Sigmoid colon (tissue), 7 donors: ENCODE measurements around the gene LARP6. TPM values are rescaled to one million over a fixed set of nuclear protein-coding genes. Genes with fewer than 3 reads are reported as not detected.

Experiments used
- DNase-seq: peaks from one replicate; pipeline ENCODE4 v3.0.0-alpha.2; 2019
- H3K27ac ChIP-seq, 4 donors: fragments of 200-600 bp; sonication (generic); one replicate each; pipeline ENCODE4 v1.5.1; 2016 to 2019; ENCODE audit warnings: mild to moderate bottlenecking in 1 of 4
- H3K27me3 ChIP-seq, 3 donors: fragments of 200-600 bp; sonication (generic); one replicate each; pipeline ENCODE4 v1.5.1; 2019; ENCODE audit warnings: mild to moderate bottlenecking in 1 of 3
- H3K36me3 ChIP-seq, 4 donors: fragments of 200-600 bp; sonication (generic); one replicate each; pipeline ENCODE4 v1.5.1; 2016 to 2019
- H3K4me1 ChIP-seq, 4 donors: fragments of 200-600 bp; sonication (generic); one replicate each; pipeline ENCODE4 v1.5.1; 2017 to 2019
- H3K4me3 ChIP-seq, 4 donors: fragments of 200-600 bp; sonication (generic); one replicate each; pipeline ENCODE4 v1.5.1; 2017 to 2019; ENCODE audit warnings: mild to moderate bottlenecking in 2 of 4, moderate library complexity in 1 of 4
- H3K9me3 ChIP-seq, 4 donors: fragments of 200-600 bp in 3 of 4; sonication (generic) in 3 of 4; one replicate each; pipeline versions ENCODE4 v1.5.1 to v1.6.1; 2013 to 2019
- CTCF ChIP-seq, 4 experiments: fragments of 450-650 bp in 3 of 4; fragments of 200-600 bp in 1 of 4; IDR thresholded peaks; one replicate each; pipeline ENCODE4 v1.5.1; 2016 to 2019; ENCODE audit warnings: antibody characterized with exemption in 4 of 4, mild to moderate bottlenecking in 3 of 4, moderate library complexity in 2 of 4
- EP300 ChIP-seq, 4 donors: sonication (generic); formaldehyde crosslinking; IDR thresholded peaks; one replicate each; pipeline ENCODE4 v1.6.1; 2017; ENCODE audit warnings: antibody characterized with exemption in 4 of 4
- POLR2A ChIP-seq, 2 donors: fragments of 450-650 bp; IDR thresholded peaks; one replicate each; pipeline ENCODE4 v1.6.1; 2016; ENCODE audit warnings: antibody characterized with exemption in 2 of 2, mild to moderate bottlenecking in 2 of 2, moderate library complexity in 2 of 2
- POLR2AphosphoS5 ChIP-seq, 4 donors: sonication (generic); formaldehyde crosslinking; IDR thresholded peaks; one replicate each; pipeline ENCODE4 v1.6.1; 2017; ENCODE audit warnings: antibody characterized with exemption in 4 of 4
- WGBS, 2 donors: extraction: QIAGEN DNeasy Blood & Tissue Kit; methylation state at CpG; one replicate each; pipeline ENCODE4 v1.1.7; 2013; 5-methylcytosine and 5-hydroxymethylcytosine counted together
- intact Hi-C: fragments of 100-400 bp; cut with DNase I; formaldehyde crosslinking; loops from one replicate; pipeline ENCODE4 v1.15.1; 2023
- polyA plus RNA-seq, 3 donors: library from polyadenylated mRNA; stranded (reverse); fragments of 200-250 nt; gene quantifications; one replicate each; pipeline ENCODE4 v1.2.3, GENCODE V29; 2013
- total RNA-seq, 4 donors: library from RNA; depleted of rRNA; stranded (reverse); fragments of >200 nt; gene quantifications; one replicate each; pipeline ENCODE4 v1.1.0, GENCODE V29; 2016
- donor health status: healthy with polysubstance abuse.
- donor health status: Bipolar disorder and iron deficiency.
- donor health status: healthy.

Gene LARP6
- total and polyA plus RNA-seq, 7 donors, result 1.2 to 26.6 (median 13.7) TPM

- Histone ChIP-seq H3K4me1 (peaks cover 0 to 30% (median 10%) of the 10 kb centered on the region in 4 donors), H3K36me3 (no peaks in the 10 kb centered on the region), H3K27me3 (no peaks in the 10 kb centered on the region), H3K4me3 (no peak overlapping the region), H3K9me3 (no peaks in the 10 kb centered on the region), H3K27ac (peak overlapping the region in 1 of 4 donors; percentile 21)
- WGBS, 2 donors, result 81 to 92% methylated on average over 3 of the region's 3 CpGs
- intact Hi-C loops, result no loop called here
- DNase-seq, result no peak
- TF ChIP-seq POLR2A (IDR thresholded peaks at IDR 0.05) (no peak), POLR2AphosphoS5 (IDR thresholded peaks at IDR 0.05) (no peak), CTCF (IDR thresholded peaks at IDR 0.05) (no peak), EP300 (IDR thresholded peaks at IDR 0.05) (no peak)
Observed at GRCh38 chr15:70869346-70869745, 15.4 kb upstream of the LARP6 start.

DNA sequence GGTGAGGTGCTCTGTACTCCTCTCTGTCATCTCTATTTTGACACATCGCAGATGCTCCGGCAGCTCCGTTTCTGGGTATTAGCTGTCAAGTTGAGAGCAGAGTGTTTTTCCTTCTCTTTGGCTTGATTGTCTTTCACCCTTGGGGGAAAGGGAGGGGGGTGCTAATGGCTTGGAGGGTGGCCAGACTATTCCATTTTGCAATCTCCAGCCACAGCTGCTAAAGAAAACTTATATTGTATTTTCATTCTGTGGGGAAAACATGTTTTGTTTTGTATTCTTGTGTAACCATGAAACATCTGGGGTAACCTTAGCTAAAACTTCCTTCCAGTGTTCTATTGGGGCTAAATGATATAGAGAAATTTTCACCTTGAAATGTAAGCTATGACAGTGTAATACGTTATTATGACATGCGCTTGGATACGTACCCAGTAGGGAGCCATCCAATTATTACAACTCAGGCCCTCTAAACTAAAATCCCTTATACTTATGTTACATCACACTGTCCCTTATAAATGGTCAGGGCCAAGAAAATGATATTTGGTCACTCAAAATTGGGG lies 14.0 kb upstream of the LARP6 start:
- Histone ChIP-seq H3K4me1 (peaks cover 0 to 30% (median 10%) of the 10 kb centered on the region in 4 donors), H3K4me3 (no peak overlapping the region), H3K36me3 (no peaks in the 10 kb centered on the region), H3K27ac (peak overlapping the region; percentile 36 to 59 (median 56)), H3K9me3 (no peaks in the 10 kb centered on the region), H3K27me3 (no peaks in the 10 kb centered on the region)
- TF ChIP-seq EP300 (IDR thresholded peaks at IDR 0.05) (no peak), POLR2AphosphoS5 (IDR thresholded peaks at IDR 0.05) (peak in 3 of 4 donors; percentile 23 to 49 (median 47)), POLR2A (IDR thresholded peaks at IDR 0.05) (no peak), CTCF (IDR thresholded peaks at IDR 0.05) (no peak)
- DNase-seq, result peak; percentile 82
- WGBS, 2 donors, result 80 to 85% methylated on average over 6 of the region's 6 CpGs
- intact Hi-C loops, result no loop called here

DNA sequence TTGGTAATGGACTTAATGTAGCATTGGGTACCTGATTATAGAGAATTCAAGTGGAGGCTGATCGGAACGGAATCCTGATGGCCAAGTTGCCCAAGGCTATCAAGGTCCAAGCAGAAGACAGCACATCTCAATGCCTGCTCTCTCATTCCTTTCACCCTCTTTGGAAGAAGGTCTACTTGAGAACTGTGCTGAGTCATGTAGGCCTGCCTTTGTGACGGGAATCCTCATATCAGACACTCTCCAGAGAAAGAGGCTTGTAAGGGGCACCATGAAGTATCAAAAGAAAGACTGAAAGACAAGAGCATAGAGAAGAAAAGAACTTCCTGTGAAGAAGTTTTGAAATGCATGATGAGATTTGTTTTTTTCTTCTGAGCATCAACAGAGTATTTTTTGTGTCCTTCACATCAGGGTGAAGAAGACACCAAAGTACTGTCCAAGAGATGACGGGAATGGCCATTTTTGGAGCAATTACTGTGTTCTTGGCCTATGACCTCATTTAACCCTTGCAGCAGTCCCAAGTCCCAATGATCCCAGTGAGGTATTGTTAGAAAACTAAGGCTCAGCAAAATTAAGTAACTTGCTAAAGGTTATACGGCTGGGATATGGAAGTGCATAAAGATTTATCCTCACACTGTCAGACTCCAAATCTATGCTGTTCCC lies 13.2 kb upstream of the LARP6 start:
- TF ChIP-seq POLR2A (IDR thresholded peaks at IDR 0.05), result no peak
- WGBS, 2 donors, result 88 to 92% methylated on average over 5 of the region's 5 CpGs
- H3K27me3 ChIP-seq, result no peaks in the 10 kb centered on the region
- H3K27ac ChIP-seq, result peak overlapping the region; percentile 7 to 57 (median 46)
- intact Hi-C loops, result no loop called here
- DNase-seq, result no peak
- no peak overlapping the region for H3K4me3 ChIP-seq
- no peaks in the 10 kb centered on the region for H3K36me3 ChIP-seq
- peaks cover 0 to 30% (median 10%) of the 10 kb centered on the region in 4 donors for H3K4me1 ChIP-seq
- H3K9me3 ChIP-seq, result no peaks in the 10 kb centered on the region

- Histone ChIP-seq H3K27ac (no peak overlapping the region), H3K9me3 (no peaks in the 10 kb centered on the region), H3K36me3 (no peaks in the 10 kb centered on the region), H3K27me3 (no peaks in the 10 kb centered on the region), H3K4me1 (peaks cover 0 to 11% (median 3%) of the 10 kb centered on the region in 4 donors), H3K4me3 (no peak overlapping the region)
- 67 to 91% methylated on average over 4 of the region's 4 CpGs for WGBS, 2 donors
- TF ChIP-seq CTCF (IDR thresholded peaks at IDR 0.05) (no peak), POLR2A (IDR thresholded peaks at IDR 0.05) (no peak), POLR2AphosphoS5 (IDR thresholded peaks at IDR 0.05) (no peak), EP300 (IDR thresholded peaks at IDR 0.05) (no peak)
- intact Hi-C loops, result no loop called here
- no peak for DNase-seq
Observed at GRCh38 chr15:70863450-70864218, 9.7 kb upstream of the LARP6 start.

DNA sequence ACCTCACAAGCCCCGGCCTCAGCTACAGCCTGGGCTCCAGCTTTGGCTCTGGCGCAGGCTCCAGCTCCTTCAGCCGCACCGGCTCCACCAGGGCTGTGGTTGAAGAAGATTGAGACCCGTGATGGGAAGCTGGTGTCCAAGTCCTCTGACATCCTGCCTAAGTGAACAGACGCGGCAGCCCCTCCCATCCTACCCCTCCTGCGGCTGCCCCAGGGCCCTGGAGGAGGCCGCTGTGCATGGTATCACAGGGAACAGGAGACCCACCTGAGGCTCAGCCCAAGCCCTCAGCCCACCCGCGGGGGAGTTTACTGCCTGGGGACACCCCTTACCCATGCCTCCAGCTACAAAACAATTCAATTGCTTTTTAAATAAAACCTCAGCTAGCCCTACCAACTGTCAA lies 6.0 kb upstream of the LARP6 start:
- H3K27me3 ChIP-seq, result no peaks in the 10 kb centered on the region
- no peak overlapping the region for H3K4me3 ChIP-seq
- WGBS, 2 donors, result 87 to 92% methylated on average over 11 of the region's 11 CpGs
- no peaks in the 10 kb centered on the region for H3K9me3 ChIP-seq
- no peaks in the 10 kb centered on the region for H3K36me3 ChIP-seq
- peaks cover 0 to 14% (median 4%) of the 10 kb centered on the region in 4 donors for H3K4me1 ChIP-seq
- DNase-seq, result no peak
- H3K27ac ChIP-seq, result no peak overlapping the region
- intact Hi-C loops, result no loop called here
- TF ChIP-seq POLR2A (IDR thresholded peaks at IDR 0.05), result no peak
- TF ChIP-seq EP300 (IDR thresholded peaks at IDR 0.05), result no peak
